MCF 10A (cell line): ENCODE data around the gene MLLT3. TPM values are rescaled to one million over a fixed set of nuclear protein-coding genes. Genes with fewer than 3 reads are reported as not detected.

ENCODE experiments used
- BruUV-seq: library from RNA; stranded (reverse); fragments of 400-500 nt; replicated peaks from 2 replicates; lab custom pipeline; 2021; lab: Mats Ljungman, UMichigan
- CTCF ChIA-PET: fragments of 300-600 bp; sonication (Branson Sonifier 250); formaldehyde crosslinking; extraction: SDS; loops from one replicate; lab custom pipeline; 2021; ENCODE audit warnings: antibody characterized with exemption, inconsistent platforms; lab: Yijun Ruan, JAX
- POLR2A ChIA-PET: fragments of 300-600, 350-650 bp; sonication (Branson Sonifier 250); formaldehyde crosslinking; extraction: SDS; loops from one replicate; lab custom pipeline; 2020; ENCODE audit warnings: antibody characterized with exemption, inconsistent platforms; lab: Yijun Ruan, JAX
- DNase-seq: peaks from one replicate; pipeline ENCODE4 v3.0.0-alpha.2; 2018; ENCODE audit not compliant: unreplicated experiment
- H3K27ac Mint-ChIP-seq: one replicate; pipeline ENCODE4 v1.8.0; 2022; ENCODE audit warnings: mild to moderate bottlenecking, low read depth, mixed read lengths; ENCODE audit not compliant: unreplicated experiment
- H3K27me3 Mint-ChIP-seq: one replicate; pipeline ENCODE4 v1.8.0; 2022; ENCODE audit warnings: mixed read lengths; ENCODE audit not compliant: insufficient read depth, unreplicated experiment
- H3K36me3 Mint-ChIP-seq: one replicate; pipeline ENCODE4 v1.8.0; 2022; ENCODE audit warnings: mild to moderate bottlenecking, moderate library complexity, mixed read lengths; ENCODE audit not compliant: insufficient read depth, unreplicated experiment
- H3K4me1 Mint-ChIP-seq: one replicate; pipeline ENCODE4 v1.8.0; 2022; ENCODE audit warnings: mixed read lengths; ENCODE audit not compliant: insufficient read depth, unreplicated experiment
- H3K4me3 Mint-ChIP-seq: one replicate; pipeline ENCODE4 v1.8.0; 2022; ENCODE audit warnings: mild to moderate bottlenecking, moderate library complexity, mixed read lengths; ENCODE audit not compliant: unreplicated experiment
- H3K9me3 Mint-ChIP-seq: one replicate; pipeline ENCODE4 v1.8.0; 2022; ENCODE audit warnings: mixed read lengths; ENCODE audit not compliant: unreplicated experiment
- intact Hi-C: fragments of 100-400 bp; cut with micrococcal nuclease; formaldehyde crosslinking; loops from 2 replicates; pipeline ENCODE4 v1.14.1; 2022
- total RNA-seq: library from RNA; stranded (reverse); gene quantifications from 2 replicates; pipeline ENCODE4 v1.2.3, GENCODE V29; 2022
- TF ChIP-seq, protein P1 (sequence below): fragments of 200-600 bp; IDR thresholded peaks from one replicate; pipeline ENCODE4 v1.8.0; 2022; ENCODE audit warnings: antibody characterized with exemption, mild to moderate bottlenecking; ENCODE audit not compliant: unreplicated experiment

The MLLT3 gene
- total RNA-seq, 1 experiment from 2014 or later, result 1.2 TPM

DNA sequence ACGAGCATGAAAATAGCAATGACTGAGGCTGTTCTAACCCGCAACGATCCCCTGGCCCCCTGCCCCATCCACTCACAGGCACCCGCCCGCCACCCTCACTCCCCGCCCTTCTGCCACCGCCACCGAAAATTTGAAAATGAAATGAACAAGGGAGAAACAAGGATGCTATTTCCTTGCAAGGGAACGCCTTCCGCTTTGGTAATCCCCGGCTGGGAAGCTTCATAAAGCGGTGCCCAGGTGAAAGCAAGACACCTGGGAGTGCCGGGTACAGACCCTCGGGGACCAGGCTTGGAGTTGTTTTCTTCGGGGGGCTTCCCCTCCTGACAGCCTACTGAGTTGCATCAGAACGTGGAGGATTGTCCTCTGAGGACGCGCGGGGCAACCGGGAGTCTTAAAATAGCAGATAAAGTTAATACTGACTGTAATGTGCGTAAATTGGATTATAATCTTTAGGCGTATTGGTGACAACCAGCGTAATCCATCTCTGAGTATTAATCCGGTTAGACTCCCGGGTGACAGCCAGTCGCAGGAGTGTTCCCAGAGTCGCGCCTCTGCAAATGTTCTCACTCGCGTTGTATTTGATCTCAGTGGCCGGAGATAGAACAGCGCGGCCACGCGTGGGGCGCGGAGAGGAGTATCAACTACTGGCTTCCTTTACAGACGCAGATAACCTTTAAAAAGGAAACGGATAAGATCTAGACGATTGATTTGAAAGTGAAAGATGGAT lies 885 bp upstream of the MLLT3 start:
- DNase-seq, result peak; percentile 19
- Mint-ChIP-seq H3K36me3 (no peaks in the 10 kb centered on the region), H3K9me3 (no peaks in the 10 kb centered on the region), H3K27me3 (peaks cover 50% of the 10 kb centered on the region), H3K27ac (no peak overlapping the region), H3K4me3 (peak overlapping the region; percentile 81), H3K4me1 (peaks cover 20% of the 10 kb centered on the region)
- CTCF ChIA-PET, result interaction anchor here (0.7 to 4.8 kb wide), 19 partner anchors 24 to 696 kb away, joined by 3 to 28 read pairs (median 5); partner anchors contain the start of gene FOCAD
- POLR2A ChIA-PET, result interaction anchor here (0.8 to 4.1 kb wide), 7 partner anchors 11 to 318 kb away, joined by 3 to 52 read pairs (median 4); partner anchors contain the start of gene FOCAD
- no TSS peak for BruUV-seq
- intact Hi-C loops, result loop anchor here (1.0 to 10.0 kb wide), 6 partner anchors 62 to 1128 kb away; partner anchors contain the start of gene FOCAD
- TF ChIP-seq, protein P1, sequence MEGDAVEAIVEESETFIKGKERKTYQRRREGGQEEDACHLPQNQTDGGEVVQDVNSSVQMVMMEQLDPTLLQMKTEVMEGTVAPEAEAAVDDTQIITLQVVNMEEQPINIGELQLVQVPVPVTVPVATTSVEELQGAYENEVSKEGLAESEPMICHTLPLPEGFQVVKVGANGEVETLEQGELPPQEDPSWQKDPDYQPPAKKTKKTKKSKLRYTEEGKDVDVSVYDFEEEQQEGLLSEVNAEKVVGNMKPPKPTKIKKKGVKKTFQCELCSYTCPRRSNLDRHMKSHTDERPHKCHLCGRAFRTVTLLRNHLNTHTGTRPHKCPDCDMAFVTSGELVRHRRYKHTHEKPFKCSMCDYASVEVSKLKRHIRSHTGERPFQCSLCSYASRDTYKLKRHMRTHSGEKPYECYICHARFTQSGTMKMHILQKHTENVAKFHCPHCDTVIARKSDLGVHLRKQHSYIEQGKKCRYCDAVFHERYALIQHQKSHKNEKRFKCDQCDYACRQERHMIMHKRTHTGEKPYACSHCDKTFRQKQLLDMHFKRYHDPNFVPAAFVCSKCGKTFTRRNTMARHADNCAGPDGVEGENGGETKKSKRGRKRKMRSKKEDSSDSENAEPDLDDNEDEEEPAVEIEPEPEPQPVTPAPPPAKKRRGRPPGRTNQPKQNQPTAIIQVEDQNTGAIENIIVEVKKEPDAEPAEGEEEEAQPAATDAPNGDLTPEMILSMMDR, result no peak

DNA sequence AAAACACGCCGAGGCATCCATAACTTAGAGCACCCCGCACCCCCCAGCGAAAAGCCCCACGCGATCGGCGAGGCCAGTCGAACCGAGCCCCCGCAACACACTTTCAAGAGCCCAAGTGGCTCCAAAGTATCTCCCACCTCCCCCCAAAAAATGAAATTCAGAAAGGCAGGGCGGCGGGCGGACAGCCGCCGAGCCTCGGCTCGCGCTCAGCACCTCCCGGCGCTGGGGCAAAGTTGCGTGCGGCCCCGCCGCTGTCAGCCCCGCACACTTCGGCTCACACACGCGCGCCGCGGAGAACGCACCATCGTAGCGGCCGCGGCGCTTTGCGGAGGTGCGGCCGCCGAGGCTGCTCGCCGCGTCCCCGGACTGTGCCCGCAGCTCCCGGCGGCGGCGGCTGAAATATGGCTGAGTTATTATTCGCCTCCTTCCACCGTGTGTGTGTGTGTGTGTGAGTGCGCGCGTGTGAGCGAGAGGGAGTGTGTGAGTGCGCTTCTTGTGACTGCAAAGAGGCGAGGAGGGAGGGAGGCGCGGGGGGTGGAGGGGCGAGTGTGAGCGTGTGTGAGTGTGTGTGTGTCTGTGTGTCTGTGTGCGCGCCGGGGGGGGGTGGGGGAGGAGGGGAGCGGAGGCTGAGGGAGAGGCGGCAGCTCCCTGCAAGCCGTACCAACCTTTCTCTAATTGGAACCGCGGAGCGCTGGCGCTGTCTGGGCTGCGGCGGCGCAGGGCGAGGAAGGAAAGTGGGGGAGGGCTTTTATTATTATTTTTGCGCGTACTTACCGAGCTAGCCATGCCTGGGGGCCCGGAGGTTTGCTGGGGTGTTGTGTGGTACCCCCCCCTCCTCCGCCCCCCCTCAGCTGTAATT lies 599 bp downstream of the MLLT3 start:
- intact Hi-C loops, result loop anchor here (2.0 to 10.0 kb wide), 6 partner anchors 63 to 1127 kb away; partner anchors contain the start of gene FOCAD
- Mint-ChIP-seq H3K27ac (peak overlapping the region; percentile 42), H3K27me3 (peaks cover 50% of the 10 kb centered on the region), H3K9me3 (no peaks in the 10 kb centered on the region), H3K36me3 (no peaks in the 10 kb centered on the region), H3K4me3 (peak overlapping the region; percentile 81), H3K4me1 (peaks cover 20% of the 10 kb centered on the region)
- peak; percentile 42 for DNase-seq
- CTCF ChIA-PET, result interaction anchor here (0.6 to 4.3 kb wide), 12 partner anchors 37 to 694 kb away, joined by 3 to 24 read pairs (median 4); partner anchors contain the start of gene FOCAD
- POLR2A ChIA-PET, result interaction anchor here (0.6 to 4.1 kb wide), 9 partner anchors 10 to 302 kb away, joined by 3 to 52 read pairs (median 4); partner anchors contain the start of gene FOCAD
- no TSS peak for BruUV-seq
- TF ChIP-seq, protein P1, result no peak

DNA sequence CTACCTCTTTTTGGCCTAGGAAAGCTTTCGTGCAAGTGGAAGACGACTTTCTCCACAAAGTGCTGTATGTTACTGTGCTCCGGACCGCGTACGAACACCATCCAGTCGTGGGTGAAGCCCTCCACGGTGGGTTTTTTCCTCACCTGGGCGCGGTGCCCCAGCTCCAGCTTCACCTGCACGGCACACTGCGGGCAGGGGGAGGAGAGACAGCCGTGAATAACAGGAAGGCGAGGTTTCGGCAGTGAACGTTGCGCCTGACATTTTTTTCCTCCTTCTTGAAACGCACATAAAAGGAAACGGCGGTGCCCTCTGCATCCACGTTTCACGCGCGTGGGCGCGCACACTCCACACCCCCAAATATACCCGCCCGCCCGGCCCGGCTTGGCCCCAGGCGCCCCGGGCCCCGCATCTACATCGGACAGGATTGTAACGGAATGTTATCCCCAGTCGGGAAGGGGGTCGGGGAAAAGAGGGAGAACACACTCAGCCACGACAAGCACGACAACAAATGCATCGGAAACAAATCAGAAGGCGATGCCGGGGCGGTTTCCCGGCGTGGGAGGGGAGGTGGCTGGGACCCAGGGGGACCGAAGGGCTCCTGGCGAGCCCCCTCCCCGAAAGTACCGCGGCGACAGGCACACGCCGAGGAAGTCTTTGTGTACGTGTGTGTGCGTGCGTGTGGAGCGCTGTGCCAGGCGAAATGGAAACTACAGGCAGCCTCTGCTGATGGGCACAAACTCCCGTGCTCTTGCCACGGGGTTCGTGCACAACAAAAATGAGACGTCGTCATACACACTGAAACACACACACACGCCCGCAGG lies 1.4 kb downstream of the MLLT3 start:
- H3K27ac Mint-ChIP-seq, result peak overlapping the region; percentile 42
- intact Hi-C loops, result loop anchor here (2.0 to 10.0 kb wide), 4 partner anchors 266 to 1126 kb away; no protein-coding TSS in a partner anchor
- peaks cover 50% of the 10 kb centered on the region for H3K27me3 Mint-ChIP-seq
- BruUV-seq, result no TSS peak
- ChIA-PET CTCF (interaction anchor here (0.7 to 2.2 kb wide), 4 partner anchors 81 to 694 kb away, joined by 3 to 10 read pairs (median 4); no protein-coding TSS in a partner anchor), POLR2A (interaction anchor here (0.6 to 4.1 kb wide), 2 partner anchors 11 to 64 kb away, joined by 3 to 52 read pairs; partner anchors contain the start of gene FOCAD)
- TF ChIP-seq, protein P1, result no peak
- H3K4me3 Mint-ChIP-seq, result peak overlapping the region; percentile 81
- H3K9me3 Mint-ChIP-seq, result no peaks in the 10 kb centered on the region
- H3K36me3 Mint-ChIP-seq, result no peaks in the 10 kb centered on the region
- peaks cover 20% of the 10 kb centered on the region for H3K4me1 Mint-ChIP-seq
- DNase-seq, result no peak
